Duodenal mucosa (tissue), 2 donors: ENCODE measurements around the gene COL6A5.
"Not testable (repeated sequence)": the region's sequence is repeated elsewhere in the genome, so short reads cannot be mapped to it uniquely, and the experiment has no call there.

Source experiments
- H3K27ac ChIP-seq: one replicate; pipeline ENCODE4 v1.7.0; 2013; ENCODE audit warnings: low read depth, low read length
- H3K27me3 ChIP-seq, 2 donors: one replicate each; pipeline ENCODE4 v1.7.0; 2013; ENCODE audit warnings: low read length in 2 of 2, control low read depth in 1 of 2; ENCODE audit not compliant: insufficient read depth in 2 of 2, control insufficient read depth in 1 of 2
- H3K36me3 ChIP-seq, 2 donors: one replicate each; pipeline ENCODE4 v1.7.0; 2013; ENCODE audit warnings: low read length in 2 of 2, control low read depth in 1 of 2; ENCODE audit not compliant: insufficient read depth in 2 of 2, control insufficient read depth in 1 of 2
- H3K4me1 ChIP-seq, 2 donors: one replicate each; pipeline ENCODE4 v1.7.0; 2013; ENCODE audit warnings: low read length in 2 of 2, control low read depth in 1 of 2; ENCODE audit not compliant: insufficient read depth in 2 of 2, control insufficient read depth in 1 of 2
- H3K4me3 ChIP-seq, 2 donors: one replicate each; pipeline ENCODE4 v1.7.0; 2013; ENCODE audit warnings: low read length in 2 of 2, low read depth in 1 of 2
- H3K9ac ChIP-seq, 2 donors: one replicate each; pipeline ENCODE4 v1.7.0; 2013; ENCODE audit warnings: low read length in 2 of 2, low read depth in 1 of 2
- H3K9me3 ChIP-seq, 2 donors: one replicate each; pipeline ENCODE4 v1.7.0; 2013; ENCODE audit warnings: low read length in 2 of 2, control low read depth in 1 of 2; ENCODE audit not compliant: control insufficient read depth in 1 of 2

The COL6A5 gene

DNA sequence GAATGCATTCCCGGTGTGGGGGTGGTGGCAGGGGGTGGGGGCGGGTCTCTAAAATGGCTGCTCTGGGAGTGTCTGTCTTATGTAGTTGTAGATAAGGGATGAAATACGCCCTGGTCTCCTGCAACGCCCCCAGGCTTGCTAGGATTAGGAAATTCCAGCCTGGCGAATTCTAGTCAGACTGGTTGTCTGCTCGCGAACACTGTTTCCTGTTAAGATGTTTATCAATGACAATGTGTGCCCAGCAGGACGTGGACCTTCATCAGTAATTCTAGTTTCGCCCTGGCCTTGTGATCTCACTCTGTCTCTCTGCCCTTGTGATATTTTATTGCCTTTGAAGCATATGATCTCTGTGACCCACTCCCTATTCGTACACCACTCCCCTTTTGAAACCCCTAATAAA lies 62.8 kb downstream of the COL6A5 start:
- H3K27ac ChIP-seq, H3K36me3 ChIP-seq, H3K9ac ChIP-seq, H3K4me3 ChIP-seq, H3K4me1 ChIP-seq, H3K9me3 ChIP-seq, H3K27me3 ChIP-seq: not testable (repeated sequence)

DNA sequence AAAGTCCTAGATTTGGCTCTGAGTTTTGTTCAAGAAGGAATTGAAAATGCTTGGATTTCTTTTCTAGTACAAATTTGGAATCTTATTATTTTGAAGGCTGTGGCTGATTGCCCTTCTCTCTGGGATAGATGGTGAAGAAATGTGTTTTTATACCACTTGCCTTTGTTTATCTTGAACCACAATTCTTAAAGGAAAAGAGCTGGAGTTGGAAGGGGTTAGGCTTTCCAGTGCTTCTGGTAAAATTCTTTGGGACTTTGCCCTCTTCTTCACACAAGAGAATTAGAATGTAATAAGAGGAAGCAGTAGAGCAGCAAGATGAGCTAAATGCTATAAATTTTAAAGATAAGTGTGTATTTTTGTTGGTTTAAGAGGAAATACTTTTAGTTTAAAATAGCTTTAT lies 65.8 kb downstream of the COL6A5 start:
- no peaks in the 10 kb centered on the region for H3K36me3 ChIP-seq
- no peaks in the 10 kb centered on the region for H3K27me3 ChIP-seq
- H3K4me3 ChIP-seq = no peak overlapping the region
- no peak overlapping the region for H3K27ac ChIP-seq
- H3K9me3 ChIP-seq = peaks cover 0 to 2% of the 10 kb centered on the region in 2 donors
- H3K4me1 ChIP-seq = no peaks in the 10 kb centered on the region
- no peak overlapping the region for H3K9ac ChIP-seq

DNA sequence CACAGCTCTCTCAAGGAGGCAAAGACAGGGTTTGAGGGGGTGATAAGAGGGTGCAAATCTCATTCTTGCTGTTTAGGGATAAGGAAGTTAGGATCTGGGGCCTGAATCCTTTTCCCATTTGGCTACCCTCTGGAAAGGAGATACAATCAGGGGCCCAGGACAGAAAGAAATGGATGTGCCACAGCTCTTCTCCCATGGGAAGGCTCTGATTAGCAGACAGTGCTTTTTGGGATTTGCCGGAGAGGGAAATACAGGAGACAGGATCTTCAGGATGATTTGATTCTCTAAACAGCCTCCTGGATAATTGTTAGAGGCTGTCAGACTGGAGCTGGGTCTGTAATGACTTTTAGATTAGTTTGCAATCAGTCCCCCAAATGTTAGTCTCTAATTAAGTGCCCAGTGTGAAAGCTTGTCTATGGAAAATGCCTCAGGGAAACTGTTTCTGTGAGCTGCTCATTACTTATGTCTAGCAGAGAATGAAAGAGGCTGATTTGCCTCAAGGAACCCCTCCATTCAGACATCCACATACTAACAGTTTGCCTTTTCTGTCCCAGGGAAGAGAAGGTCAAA lies 67.6 kb downstream of the COL6A5 start:
- H3K9me3 ChIP-seq = peaks cover 0 to 2% of the 10 kb centered on the region in 2 donors
- H3K36me3 ChIP-seq = no peaks in the 10 kb centered on the region
- H3K27me3 ChIP-seq = no peaks in the 10 kb centered on the region

DNA sequence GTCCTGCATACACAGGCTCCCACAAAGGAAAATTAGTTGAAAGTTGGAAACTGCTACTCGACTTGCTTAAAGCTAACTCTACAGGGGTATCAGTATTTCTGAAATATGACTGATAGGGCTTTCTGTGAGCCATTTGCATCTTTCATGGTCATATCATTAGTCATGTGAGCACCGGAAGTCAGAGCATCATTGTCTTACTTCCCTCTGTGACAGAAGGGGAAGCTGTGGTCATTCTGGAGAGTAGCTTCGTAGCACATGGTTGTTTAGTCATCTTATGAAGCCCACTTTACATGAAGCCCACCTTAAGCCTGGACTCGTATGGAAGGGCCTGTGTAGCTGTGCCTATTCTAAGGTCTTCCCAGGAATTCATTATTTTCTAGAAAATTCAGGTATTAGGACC lies 69.0 kb downstream of the COL6A5 start:
- no peaks in the 10 kb centered on the region for H3K36me3 ChIP-seq
- H3K27me3 ChIP-seq = no peaks in the 10 kb centered on the region
- no peaks in the 10 kb centered on the region for H3K4me1 ChIP-seq
- no peak overlapping the region for H3K4me3 ChIP-seq
- no peak overlapping the region for H3K9ac ChIP-seq
- H3K9me3 ChIP-seq = no peaks in the 10 kb centered on the region
- no peak overlapping the region for H3K27ac ChIP-seq

More for the DNA sequence above, 67.6 kb downstream of the COL6A5 start:
- no peak overlapping the region for H3K4me3 ChIP-seq
- no peaks in the 10 kb centered on the region for H3K4me1 ChIP-seq
- H3K27ac ChIP-seq = no peak overlapping the region
- H3K9ac ChIP-seq = no peak overlapping the region

DNA sequence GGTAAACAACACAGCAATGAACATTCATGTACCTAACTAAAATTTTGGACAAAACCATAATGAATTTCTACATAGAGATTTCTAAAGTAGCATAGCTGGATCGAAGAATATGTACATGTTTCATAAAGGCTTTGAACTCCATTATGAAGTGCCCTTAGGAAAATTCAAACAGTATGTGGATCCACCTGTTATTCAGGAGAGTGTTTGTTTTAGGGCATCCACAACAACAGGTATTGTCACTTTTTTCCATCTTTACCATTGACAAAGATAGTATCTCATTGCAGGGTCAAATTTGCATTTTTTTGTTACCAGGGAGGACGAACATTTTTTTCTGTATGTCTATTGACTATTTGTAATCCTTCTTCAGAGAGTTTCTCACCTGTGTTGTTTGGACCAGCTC lies 75.0 kb downstream of the COL6A5 start:
- Histone ChIP-seq H3K27me3 (no peaks in the 10 kb centered on the region), H3K36me3 (no peaks in the 10 kb centered on the region), H3K27ac (no peak overlapping the region), H3K4me3 (no peak overlapping the region), H3K9me3 (no peaks in the 10 kb centered on the region), H3K9ac (no peak overlapping the region), H3K4me1 (no peaks in the 10 kb centered on the region)

DNA sequence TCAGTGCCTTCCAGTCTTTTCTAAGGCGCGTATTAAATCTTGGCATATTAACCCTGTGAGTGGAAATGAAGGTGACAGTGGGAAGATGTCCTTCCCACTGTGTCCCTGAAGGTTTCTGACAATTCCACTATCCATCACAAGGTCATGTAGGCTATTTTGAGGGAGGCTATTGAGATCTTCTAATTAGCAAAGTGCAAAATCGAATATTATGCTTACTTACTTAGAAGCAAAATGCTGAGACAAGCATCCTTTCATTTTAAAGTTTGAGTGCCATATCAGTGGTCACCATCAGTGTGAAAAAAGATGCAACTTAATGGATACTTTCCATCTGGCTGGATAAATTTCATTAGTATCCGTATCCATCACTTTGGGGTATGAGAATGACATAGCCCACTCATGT lies 77.6 kb downstream of the COL6A5 start:
- Histone ChIP-seq H3K9me3 (no peaks in the 10 kb centered on the region), H3K4me3 (no peak overlapping the region), H3K27ac (no peak overlapping the region), H3K36me3 (no peaks in the 10 kb centered on the region), H3K9ac (no peak overlapping the region), H3K4me1 (no peaks in the 10 kb centered on the region), H3K27me3 (no peaks in the 10 kb centered on the region)

DNA sequence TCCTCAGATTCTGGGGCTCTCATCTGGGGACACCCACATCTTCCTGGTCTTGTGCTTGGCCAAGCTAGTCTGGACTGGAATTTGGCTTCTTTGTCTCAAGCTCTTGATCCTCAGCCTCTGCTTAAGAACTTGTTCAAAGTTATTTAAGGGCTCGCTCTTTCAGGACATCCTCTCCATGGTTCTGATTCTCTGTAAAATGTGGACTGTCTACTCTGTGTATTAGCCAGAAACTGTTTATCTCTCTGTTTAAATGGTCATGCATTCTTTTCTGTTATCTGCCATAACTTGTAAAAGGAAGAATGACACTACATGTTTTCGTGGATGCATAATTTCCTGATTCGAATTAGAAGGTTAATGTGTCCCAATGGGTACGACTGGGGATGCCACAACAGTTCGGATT lies 79.4 kb downstream of the COL6A5 start:
- no peaks in the 10 kb centered on the region for H3K4me1 ChIP-seq
- H3K4me3 ChIP-seq = no peak overlapping the region
- no peaks in the 10 kb centered on the region for H3K9me3 ChIP-seq
- H3K27ac ChIP-seq = no peak overlapping the region
- no peaks in the 10 kb centered on the region for H3K36me3 ChIP-seq
- H3K9ac ChIP-seq = no peak overlapping the region
- H3K27me3 ChIP-seq = no peaks in the 10 kb centered on the region

DNA sequence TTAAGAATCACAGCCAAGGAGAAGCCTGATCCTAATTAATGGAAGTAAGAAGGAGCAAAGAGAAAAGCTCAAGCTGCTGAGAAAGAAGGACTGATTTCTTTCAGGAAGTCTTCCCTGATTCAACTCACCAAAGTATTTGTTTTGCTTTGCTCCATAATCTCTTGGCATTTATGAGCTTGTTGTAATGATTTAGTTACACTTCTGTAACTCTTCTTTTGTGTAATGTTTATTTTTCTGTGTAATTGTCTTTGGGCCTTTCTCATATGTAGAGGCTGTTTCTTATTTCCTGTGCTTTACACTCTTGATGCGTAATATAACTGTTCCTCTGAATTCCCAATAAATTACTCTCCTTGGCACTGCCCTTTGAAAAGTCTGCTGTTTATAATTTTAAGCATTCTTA lies 80.0 kb downstream of the COL6A5 start:
- H3K9ac ChIP-seq = no peak overlapping the region
- no peaks in the 10 kb centered on the region for H3K36me3 ChIP-seq
- no peaks in the 10 kb centered on the region for H3K27me3 ChIP-seq
- no peaks in the 10 kb centered on the region for H3K9me3 ChIP-seq
- H3K4me3 ChIP-seq = no peak overlapping the region
- H3K27ac ChIP-seq = no peak overlapping the region
- H3K4me1 ChIP-seq = no peaks in the 10 kb centered on the region

DNA sequence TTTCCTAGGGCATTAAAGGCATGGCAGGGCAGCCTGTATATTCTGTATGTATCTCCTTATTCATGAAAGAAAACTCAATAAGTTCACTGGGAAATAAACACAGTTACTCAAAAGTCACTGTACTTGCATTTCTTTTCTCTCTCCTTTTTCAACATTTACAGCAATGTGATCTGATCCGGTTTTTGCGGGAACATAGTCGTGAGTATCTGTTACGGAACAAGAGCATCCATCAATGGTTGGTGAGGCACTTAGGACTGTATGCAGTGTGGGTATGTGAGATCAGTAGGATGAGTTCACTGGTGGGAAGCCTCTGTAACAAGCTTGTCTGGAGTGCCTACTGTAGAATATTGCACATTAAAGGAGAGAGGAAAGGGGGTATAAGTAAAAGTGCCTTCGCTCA lies 80.7 kb downstream of the COL6A5 start:
- Histone ChIP-seq H3K27me3 (no peaks in the 10 kb centered on the region), H3K4me1 (no peaks in the 10 kb centered on the region), H3K9ac (no peak overlapping the region), H3K4me3 (no peak overlapping the region), H3K9me3 (no peaks in the 10 kb centered on the region), H3K27ac (no peak overlapping the region), H3K36me3 (no peaks in the 10 kb centered on the region)

DNA sequence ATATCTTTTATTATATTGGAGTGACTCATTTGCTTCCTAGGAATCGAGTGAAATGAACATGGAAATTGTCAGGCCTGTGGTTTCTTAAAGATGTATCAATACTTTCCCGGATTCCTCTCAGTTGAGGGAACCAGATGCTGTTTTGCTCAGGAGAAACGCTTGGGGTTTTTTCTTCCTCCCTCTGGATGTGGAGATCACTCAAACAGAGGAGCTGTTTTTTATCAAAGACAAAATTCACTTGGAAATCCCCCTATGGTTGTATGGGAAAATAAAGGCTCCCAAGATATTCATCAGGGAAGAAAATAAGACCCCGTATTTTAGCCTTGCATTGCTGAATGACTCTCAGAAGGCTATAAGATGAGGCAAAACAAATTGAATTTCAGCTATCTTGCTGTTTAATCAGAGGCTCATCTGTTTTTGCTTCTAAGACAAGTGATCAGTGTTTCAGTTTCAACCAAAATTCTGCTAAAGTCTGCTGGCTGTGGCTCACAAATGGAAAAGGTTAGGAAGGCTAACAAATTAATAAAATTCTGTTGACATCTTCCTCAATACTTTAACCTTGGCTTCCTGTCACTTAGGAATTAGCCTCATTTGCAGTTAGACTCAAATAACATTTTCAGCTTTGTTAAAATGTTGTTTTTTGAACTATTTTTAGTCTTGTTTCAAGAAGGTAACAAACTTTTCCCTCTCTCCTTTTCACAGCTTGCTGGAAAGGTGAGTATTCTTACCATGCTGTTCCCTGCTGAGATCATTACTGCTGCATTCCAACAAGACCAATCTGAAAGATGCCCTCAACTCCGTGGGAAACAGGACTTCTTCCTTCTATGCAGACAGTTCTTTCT lies 83.6 kb downstream of the COL6A5 start:
- no peak overlapping the region for H3K27ac ChIP-seq

More for the DNA sequence above, 83.6 kb downstream of the COL6A5 start:
- no peaks in the 10 kb centered on the region for H3K36me3 ChIP-seq
- H3K4me3 ChIP-seq = no peak overlapping the region
- H3K9ac ChIP-seq = no peak overlapping the region
- no peaks in the 10 kb centered on the region for H3K4me1 ChIP-seq
- H3K27me3 ChIP-seq = no peaks in the 10 kb centered on the region
- H3K9me3 ChIP-seq = no peaks in the 10 kb centered on the region
